GM23338 (cell line): ENCODE measurements around the gene MMADHC. TPM values are rescaled to one million over a fixed set of nuclear protein-coding genes. Genes with fewer than 3 reads are reported as not detected.

Source experiments
- ATAC-seq: fragments of 200-7000 bp; cut with Tn5 transposase; 3 replicates; pipeline ENCODE4 v1.9.1; 2020
- DNase-seq: peaks from one replicate; pipeline ENCODE4 v3.0.0-alpha.2; 2015; ENCODE audit warnings: low spot score
- H2AFZ ChIP-seq: fragments of 200-600 bp; sonication (generic); 2 replicates; pipeline ENCODE4 v1.8.0; 2016; ENCODE audit warnings: antibody characterized with exemption, mild to moderate bottlenecking, moderate library complexity
- H3F3A ChIP-seq: fragments of 200-600 bp; sonication (generic); replicated peaks from 2 replicates; pipeline ENCODE4 v1.8.0; 2017; ENCODE audit warnings: antibody characterized with exemption, mixed run types, low read depth
- H3K27ac ChIP-seq: fragments of 200-600 bp; sonication (generic); 2 replicates; pipeline ENCODE4 v1.6.1; 2016; ENCODE audit warnings: low read depth
- H3K27me3 ChIP-seq: fragments of 200-600 bp; sonication (generic); 2 replicates; pipeline ENCODE4 v1.8.0; 2016; ENCODE audit warnings: mild to moderate bottlenecking, mixed run types, moderate library complexity; ENCODE audit not compliant: insufficient read depth
- H3K36me3 ChIP-seq: fragments of 200-600 bp; sonication (generic); 2 replicates; pipeline ENCODE4 v1.8.0; 2016; ENCODE audit warnings: mild to moderate bottlenecking; ENCODE audit not compliant: insufficient read depth
- H3K4me1 ChIP-seq: fragments of 200-600 bp; sonication (generic); 2 replicates; pipeline ENCODE4 v1.8.0; 2016; ENCODE audit warnings: mild to moderate bottlenecking, moderate library complexity; ENCODE audit not compliant: insufficient read depth
- H3K4me2 ChIP-seq: fragments of 200-600 bp; sonication (generic); 2 replicates; pipeline ENCODE4 v1.7.1; 2017; ENCODE audit warnings: mixed run types
- H3K4me3 ChIP-seq: fragments of 200-600 bp; sonication (generic); 2 replicates; pipeline ENCODE4 v1.6.1; 2016; ENCODE audit warnings: mixed run types
- H3K79me2 ChIP-seq: fragments of 200-600 bp; sonication (generic); replicated peaks from 2 replicates; pipeline ENCODE4 v1.8.0; 2017; ENCODE audit warnings: mild to moderate bottlenecking; ENCODE audit not compliant: insufficient read depth
- H3K9me2 ChIP-seq: fragments of 200-600 bp; sonication (generic); 2 replicates; pipeline ENCODE4 v1.8.0; 2017; ENCODE audit not compliant: insufficient read depth
- H4K20me1 ChIP-seq: fragments of 200-600 bp; sonication (generic); replicated peaks from 2 replicates; pipeline ENCODE4 v1.8.0; 2017; ENCODE audit warnings: mild to moderate bottlenecking; ENCODE audit not compliant: insufficient read depth
- H3K27ac Mint-ChIP-seq: 2 replicates; pipeline ENCODE4 v1.8.0; 2020; ENCODE audit warnings: inconsistent platforms, mild to moderate bottlenecking, moderate library complexity, mixed read lengths
- H3K27me3 Mint-ChIP-seq: 3 replicates; pipeline ENCODE4 v1.8.0; 2022; ENCODE audit warnings: low read depth, mild to moderate bottlenecking, moderate library complexity, mixed read lengths, inconsistent platforms; ENCODE audit not compliant: insufficient read depth, poor library complexity
- H3K36me3 Mint-ChIP-seq: 3 replicates; pipeline ENCODE4 v1.8.0; 2021; ENCODE audit warnings: low read depth, mild to moderate bottlenecking, inconsistent platforms, moderate library complexity, mixed read lengths
- H3K4me1 Mint-ChIP-seq: 3 replicates; pipeline ENCODE4 v1.8.0; 2020; ENCODE audit warnings: mild to moderate bottlenecking, inconsistent platforms, mixed read lengths
- H3K4me3 Mint-ChIP-seq: 3 replicates; pipeline ENCODE4 v1.8.0; 2021; ENCODE audit warnings: moderate library complexity, mild to moderate bottlenecking, inconsistent platforms, mixed read lengths
- H3K9me3 Mint-ChIP-seq: 3 replicates; pipeline ENCODE4 v1.8.0; 2020; ENCODE audit warnings: moderate library complexity, mild to moderate bottlenecking, inconsistent platforms, mixed read lengths
- CREB1 ChIP-seq: fragments of 250-450 bp; sonication (Bioruptor Pico); IDR thresholded peaks from 2 replicates; pipeline ENCODE4 v1.5.0; 2020; ENCODE audit warnings: low read depth, mild to moderate bottlenecking, moderate library complexity
- EZH2 ChIP-seq: fragments of 200-600 bp; sonication (generic); IDR thresholded peaks from one replicate; pipeline ENCODE4 v1.8.0; 2017; ENCODE audit warnings: antibody characterized with exemption, mild to moderate bottlenecking, low read depth; ENCODE audit not compliant: unreplicated experiment
- EZH2phosphoT487 ChIP-seq: fragments of 200-600 bp; sonication (generic); IDR thresholded peaks from one replicate; pipeline ENCODE4 v1.8.1; 2018; ENCODE audit warnings: antibody characterized with exemption; ENCODE audit not compliant: unreplicated experiment
- JUNB ChIP-seq: IDR thresholded peaks from one replicate; pipeline ENCODE4 v1.6.1; 2016; ENCODE audit warnings: antibody characterized with exemption; ENCODE audit not compliant: unreplicated experiment
- NANOG ChIP-seq: IDR thresholded peaks from 2 replicates; pipeline ENCODE4 v1.6.1; 2016; ENCODE audit warnings: antibody characterized with exemption, borderline replicate concordance
- POLR2AphosphoS5 ChIP-seq: IDR thresholded peaks from 2 replicates; pipeline ENCODE4 v1.6.1; 2016; ENCODE audit warnings: antibody characterized with exemption, low read depth
- STAT1 ChIP-seq: IDR thresholded peaks from one replicate; pipeline ENCODE4 v1.6.1; 2016; ENCODE audit warnings: antibody characterized with exemption; ENCODE audit not compliant: unreplicated experiment
- ZNF114 ChIP-seq: fragments of 250-450 bp; sonication (Bioruptor Pico); IDR thresholded peaks from 2 replicates; pipeline ENCODE4 v1.5.0; 2020; ENCODE audit warnings: mild to moderate bottlenecking, moderate library complexity
- ZNF331 ChIP-seq: fragments of 250-450 bp; sonication (Bioruptor Pico); IDR thresholded peaks from 2 replicates; pipeline ENCODE4 v1.5.0; 2020; ENCODE audit warnings: low read depth, mild to moderate bottlenecking, moderate library complexity
- polyA plus RNA-seq: library from polyadenylated mRNA; unstranded; fragments of >200 nt; fragmentation: Nextera tagmentation; extraction: Ambion mirVana; gene quantifications from 2 replicates; pipeline ENCODE4 v1.2.1, GENCODE V29; 2016
- total RNA-seq: library from RNA; depleted of rRNA; stranded (reverse); fragments of >200 nt; shearing (Covaris generic); gene quantifications from 2 replicates; pipeline ENCODE4 v1.2.3, GENCODE V29; 2014
- TF ChIP-seq, protein P1 (sequence below): IDR thresholded peaks from one replicate; pipeline ENCODE4 v1.6.1; 2018; ENCODE audit warnings: antibody characterized with exemption; ENCODE audit not compliant: unreplicated experiment
- TF ChIP-seq, protein P2 (sequence below): fragments of 250-450 bp; sonication (Bioruptor Pico); IDR thresholded peaks from 2 replicates; pipeline ENCODE4 v1.5.0; 2020; ENCODE audit warnings: mild to moderate bottlenecking, moderate library complexity
- TF ChIP-seq, protein P3 (sequence below), 2 experiments: fragments of 200-600 bp in 1 of 2; sonication (generic) in 1 of 2; conservative IDR thresholded peaks; 2 replicates each; pipeline versions ENCODE4 v1.5.1 to v1.6.1; 2016 to 2017; ENCODE audit warnings: antibody characterized with exemption in 2 of 2, low read depth in 2 of 2, mild to moderate bottlenecking in 2 of 2, moderate library complexity in 1 of 2
- TF ChIP-seq, protein P4 (sequence below): IDR thresholded peaks from 2 replicates; pipeline ENCODE4 v1.6.1; 2016; ENCODE audit warnings: antibody characterized with exemption

Gene MMADHC
- total and polyA plus RNA-seq, 2 experiments from 2014 or later = 135 to 163 TPM

DNA sequence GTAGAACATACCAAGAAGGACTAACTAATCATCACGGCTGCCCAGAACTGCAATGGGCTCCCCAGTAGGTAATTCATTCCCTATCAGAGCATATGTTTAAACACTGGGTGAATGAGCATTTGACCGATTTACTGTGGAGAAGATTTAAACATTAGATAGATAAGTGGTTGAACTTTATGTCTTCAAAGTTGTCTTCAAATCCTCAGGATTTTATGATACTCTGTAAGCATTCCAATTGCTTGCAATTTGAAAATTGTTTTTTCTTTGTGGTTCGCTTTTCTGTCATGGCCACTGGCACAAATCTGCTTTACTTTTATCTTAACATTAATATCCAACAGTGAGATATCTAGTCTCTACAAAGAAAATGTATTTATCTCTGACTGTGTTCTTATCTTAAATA lies 37.7 kb upstream of the MMADHC start:
- H3K4me2 ChIP-seq = no peak overlapping the region
- no peaks in the 10 kb centered on the region for H3K27me3 ChIP-seq
- H3K27ac ChIP-seq = no peak overlapping the region
- H3F3A ChIP-seq = no peaks in the 10 kb centered on the region
- Mint-ChIP-seq H3K9me3 (no peaks in the 10 kb centered on the region), H3K27me3 (no peaks in the 10 kb centered on the region), H3K27ac (no peak overlapping the region), H3K36me3 (no peaks in the 10 kb centered on the region), H3K4me3 (no peak overlapping the region), H3K4me1 (no peaks in the 10 kb centered on the region)
- no peak overlapping the region for H3K4me3 ChIP-seq
- TF ChIP-seq ZNF114 (CRISPR knock-in tag) = no peak
- TF ChIP-seq, protein P1, sequence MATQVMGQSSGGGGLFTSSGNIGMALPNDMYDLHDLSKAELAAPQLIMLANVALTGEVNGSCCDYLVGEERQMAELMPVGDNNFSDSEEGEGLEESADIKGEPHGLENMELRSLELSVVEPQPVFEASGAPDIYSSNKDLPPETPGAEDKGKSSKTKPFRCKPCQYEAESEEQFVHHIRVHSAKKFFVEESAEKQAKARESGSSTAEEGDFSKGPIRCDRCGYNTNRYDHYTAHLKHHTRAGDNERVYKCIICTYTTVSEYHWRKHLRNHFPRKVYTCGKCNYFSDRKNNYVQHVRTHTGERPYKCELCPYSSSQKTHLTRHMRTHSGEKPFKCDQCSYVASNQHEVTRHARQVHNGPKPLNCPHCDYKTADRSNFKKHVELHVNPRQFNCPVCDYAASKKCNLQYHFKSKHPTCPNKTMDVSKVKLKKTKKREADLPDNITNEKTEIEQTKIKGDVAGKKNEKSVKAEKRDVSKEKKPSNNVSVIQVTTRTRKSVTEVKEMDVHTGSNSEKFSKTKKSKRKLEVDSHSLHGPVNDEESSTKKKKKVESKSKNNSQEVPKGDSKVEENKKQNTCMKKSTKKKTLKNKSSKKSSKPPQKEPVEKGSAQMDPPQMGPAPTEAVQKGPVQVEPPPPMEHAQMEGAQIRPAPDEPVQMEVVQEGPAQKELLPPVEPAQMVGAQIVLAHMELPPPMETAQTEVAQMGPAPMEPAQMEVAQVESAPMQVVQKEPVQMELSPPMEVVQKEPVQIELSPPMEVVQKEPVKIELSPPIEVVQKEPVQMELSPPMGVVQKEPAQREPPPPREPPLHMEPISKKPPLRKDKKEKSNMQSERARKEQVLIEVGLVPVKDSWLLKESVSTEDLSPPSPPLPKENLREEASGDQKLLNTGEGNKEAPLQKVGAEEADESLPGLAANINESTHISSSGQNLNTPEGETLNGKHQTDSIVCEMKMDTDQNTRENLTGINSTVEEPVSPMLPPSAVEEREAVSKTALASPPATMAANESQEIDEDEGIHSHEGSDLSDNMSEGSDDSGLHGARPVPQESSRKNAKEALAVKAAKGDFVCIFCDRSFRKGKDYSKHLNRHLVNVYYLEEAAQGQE = no peak
- no peak for TF ChIP-seq STAT1
- no peak for TF ChIP-seq ZNF331 (CRISPR knock-in tag)
- TF ChIP-seq, protein P2, sequence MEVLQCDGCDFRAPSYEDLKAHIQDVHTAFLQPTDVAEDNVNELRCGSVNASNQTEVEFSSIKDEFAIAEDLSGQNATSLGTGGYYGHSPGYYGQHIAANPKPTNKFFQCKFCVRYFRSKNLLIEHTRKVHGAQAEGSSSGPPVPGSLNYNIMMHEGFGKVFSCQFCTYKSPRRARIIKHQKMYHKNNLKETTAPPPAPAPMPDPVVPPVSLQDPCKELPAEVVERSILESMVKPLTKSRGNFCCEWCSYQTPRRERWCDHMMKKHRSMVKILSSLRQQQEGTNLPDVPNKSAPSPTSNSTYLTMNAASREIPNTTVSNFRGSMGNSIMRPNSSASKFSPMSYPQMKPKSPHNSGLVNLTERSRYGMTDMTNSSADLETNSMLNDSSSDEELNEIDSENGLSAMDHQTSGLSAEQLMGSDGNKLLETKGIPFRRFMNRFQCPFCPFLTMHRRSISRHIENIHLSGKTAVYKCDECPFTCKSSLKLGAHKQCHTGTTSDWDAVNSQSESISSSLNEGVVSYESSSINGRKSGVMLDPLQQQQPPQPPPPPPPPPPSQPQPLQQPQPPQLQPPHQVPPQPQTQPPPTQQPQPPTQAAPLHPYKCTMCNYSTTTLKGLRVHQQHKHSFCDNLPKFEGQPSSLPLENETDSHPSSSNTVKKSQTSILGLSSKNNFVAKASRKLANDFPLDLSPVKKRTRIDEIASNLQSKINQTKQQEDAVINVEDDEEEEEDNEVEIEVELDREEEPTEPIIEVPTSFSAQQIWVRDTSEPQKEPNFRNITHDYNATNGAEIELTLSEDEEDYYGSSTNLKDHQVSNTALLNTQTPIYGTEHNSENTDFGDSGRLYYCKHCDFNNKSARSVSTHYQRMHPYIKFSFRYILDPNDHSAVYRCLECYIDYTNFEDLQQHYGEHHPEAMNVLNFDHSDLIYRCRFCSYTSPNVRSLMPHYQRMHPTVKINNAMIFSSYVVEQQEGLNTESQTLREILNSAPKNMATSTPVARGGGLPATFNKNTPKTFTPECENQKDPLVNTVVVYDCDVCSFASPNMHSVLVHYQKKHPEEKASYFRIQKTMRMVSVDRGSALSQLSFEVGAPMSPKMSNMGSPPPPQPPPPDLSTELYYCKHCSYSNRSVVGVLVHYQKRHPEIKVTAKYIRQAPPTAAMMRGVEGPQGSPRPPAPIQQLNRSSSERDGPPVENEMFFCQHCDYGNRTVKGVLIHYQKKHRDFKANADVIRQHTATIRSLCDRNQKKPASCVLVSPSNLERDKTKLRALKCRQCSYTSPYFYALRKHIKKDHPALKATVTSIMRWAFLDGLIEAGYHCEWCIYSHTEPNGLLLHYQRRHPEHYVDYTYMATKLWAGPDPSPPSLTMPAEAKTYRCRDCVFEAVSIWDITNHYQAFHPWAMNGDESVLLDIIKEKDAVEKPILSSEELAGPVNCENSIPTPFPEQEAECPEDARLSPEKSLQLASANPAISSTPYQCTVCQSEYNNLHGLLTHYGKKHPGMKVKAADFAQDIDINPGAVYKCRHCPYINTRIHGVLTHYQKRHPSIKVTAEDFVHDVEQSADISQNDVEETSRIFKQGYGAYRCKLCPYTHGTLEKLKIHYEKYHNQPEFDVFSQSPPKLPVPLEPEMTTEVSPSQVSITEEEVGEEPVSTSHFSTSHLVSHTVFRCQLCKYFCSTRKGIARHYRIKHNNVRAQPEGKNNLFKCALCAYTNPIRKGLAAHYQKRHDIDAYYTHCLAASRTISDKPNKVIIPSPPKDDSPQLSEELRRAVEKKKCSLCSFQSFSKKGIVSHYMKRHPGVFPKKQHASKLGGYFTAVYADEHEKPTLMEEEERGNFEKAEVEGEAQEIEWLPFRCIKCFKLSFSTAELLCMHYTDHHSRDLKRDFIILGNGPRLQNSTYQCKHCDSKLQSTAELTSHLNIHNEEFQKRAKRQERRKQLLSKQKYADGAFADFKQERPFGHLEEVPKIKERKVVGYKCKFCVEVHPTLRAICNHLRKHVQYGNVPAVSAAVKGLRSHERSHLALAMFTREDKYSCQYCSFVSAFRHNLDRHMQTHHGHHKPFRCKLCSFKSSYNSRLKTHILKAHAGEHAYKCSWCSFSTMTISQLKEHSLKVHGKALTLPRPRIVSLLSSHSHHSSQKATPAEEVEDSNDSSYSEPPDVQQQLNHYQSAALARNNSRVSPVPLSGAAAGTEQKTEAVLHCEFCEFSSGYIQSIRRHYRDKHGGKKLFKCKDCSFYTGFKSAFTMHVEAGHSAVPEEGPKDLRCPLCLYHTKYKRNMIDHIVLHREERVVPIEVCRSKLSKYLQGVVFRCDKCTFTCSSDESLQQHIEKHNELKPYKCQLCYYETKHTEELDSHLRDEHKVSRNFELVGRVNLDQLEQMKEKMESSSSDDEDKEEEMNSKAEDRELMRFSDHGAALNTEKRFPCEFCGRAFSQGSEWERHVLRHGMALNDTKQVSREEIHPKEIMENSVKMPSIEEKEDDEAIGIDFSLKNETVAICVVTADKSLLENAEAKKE = no peak
- TF ChIP-seq, protein P3, sequence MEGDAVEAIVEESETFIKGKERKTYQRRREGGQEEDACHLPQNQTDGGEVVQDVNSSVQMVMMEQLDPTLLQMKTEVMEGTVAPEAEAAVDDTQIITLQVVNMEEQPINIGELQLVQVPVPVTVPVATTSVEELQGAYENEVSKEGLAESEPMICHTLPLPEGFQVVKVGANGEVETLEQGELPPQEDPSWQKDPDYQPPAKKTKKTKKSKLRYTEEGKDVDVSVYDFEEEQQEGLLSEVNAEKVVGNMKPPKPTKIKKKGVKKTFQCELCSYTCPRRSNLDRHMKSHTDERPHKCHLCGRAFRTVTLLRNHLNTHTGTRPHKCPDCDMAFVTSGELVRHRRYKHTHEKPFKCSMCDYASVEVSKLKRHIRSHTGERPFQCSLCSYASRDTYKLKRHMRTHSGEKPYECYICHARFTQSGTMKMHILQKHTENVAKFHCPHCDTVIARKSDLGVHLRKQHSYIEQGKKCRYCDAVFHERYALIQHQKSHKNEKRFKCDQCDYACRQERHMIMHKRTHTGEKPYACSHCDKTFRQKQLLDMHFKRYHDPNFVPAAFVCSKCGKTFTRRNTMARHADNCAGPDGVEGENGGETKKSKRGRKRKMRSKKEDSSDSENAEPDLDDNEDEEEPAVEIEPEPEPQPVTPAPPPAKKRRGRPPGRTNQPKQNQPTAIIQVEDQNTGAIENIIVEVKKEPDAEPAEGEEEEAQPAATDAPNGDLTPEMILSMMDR (conservative IDR thresholded peaks at IDR 0.05; ENCODE audit: low read depth in 2 of 2) = no peak
- no peak for TF ChIP-seq EZH2phosphoT487
- no peak for TF ChIP-seq JUNB
- TF ChIP-seq, protein P4, sequence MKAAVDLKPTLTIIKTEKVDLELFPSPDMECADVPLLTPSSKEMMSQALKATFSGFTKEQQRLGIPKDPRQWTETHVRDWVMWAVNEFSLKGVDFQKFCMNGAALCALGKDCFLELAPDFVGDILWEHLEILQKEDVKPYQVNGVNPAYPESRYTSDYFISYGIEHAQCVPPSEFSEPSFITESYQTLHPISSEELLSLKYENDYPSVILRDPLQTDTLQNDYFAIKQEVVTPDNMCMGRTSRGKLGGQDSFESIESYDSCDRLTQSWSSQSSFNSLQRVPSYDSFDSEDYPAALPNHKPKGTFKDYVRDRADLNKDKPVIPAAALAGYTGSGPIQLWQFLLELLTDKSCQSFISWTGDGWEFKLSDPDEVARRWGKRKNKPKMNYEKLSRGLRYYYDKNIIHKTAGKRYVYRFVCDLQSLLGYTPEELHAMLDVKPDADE = no peak
- TF ChIP-seq EZH2 = no peak
- no peak for TF ChIP-seq CREB1 (CRISPR knock-in tag)
- no peak for TF ChIP-seq POLR2AphosphoS5
- TF ChIP-seq NANOG = no peak
- H3K79me2 ChIP-seq = no peaks in the 10 kb centered on the region
- no peaks in the 10 kb centered on the region for H3K36me3 ChIP-seq
- ATAC-seq (no peak), DNase-seq (no peak)
- no peak overlapping the region for H2AFZ ChIP-seq
- no peaks in the 10 kb centered on the region for H4K20me1 ChIP-seq
- H3K4me1 ChIP-seq = no peaks in the 10 kb centered on the region
- no peaks in the 10 kb centered on the region for H3K9me2 ChIP-seq
